ENCODE measurements around the gene TM4SF20. TPM values are rescaled to one million over a fixed set of nuclear protein-coding genes. Genes with fewer than 3 reads are reported as not detected.

The TM4SF20 gene
- total and polyA plus RNA-seq, 12 donors: not detected

GRCh38 chr2:227395556-227395955, 16.4 kb upstream of the TM4SF20 start:
- 72 to 74% methylated on average over 1 of the region's 1 CpG for WGBS, 2 donors
- no peak overlapping the region for H3K27ac ChIP-seq
- no peaks in the 10 kb centered on the region for H3K27me3 ChIP-seq
- no peak for DNase-seq
- no peaks in the 10 kb centered on the region for H3K9me3 ChIP-seq
- peaks cover 0 to 10% (median 0%) of the 10 kb centered on the region in 9 donors for H3K4me1 ChIP-seq
- no peak for ATAC-seq
- intact Hi-C loops (cut with DNase I): no loop called here
- no peak for TF ChIP-seq CTCF (IDR thresholded peaks at IDR 0.05)
- no peaks in the 10 kb centered on the region for H3K36me3 ChIP-seq
- no peak overlapping the region for H3K4me3 ChIP-seq

- no peak for DNase-seq
- H3K4me1 ChIP-seq: peaks cover 0 to 10% (median 0%) of the 10 kb centered on the region in 9 donors
Observed at GRCh38 chr2:227394401-227394800, 15.3 kb upstream of the TM4SF20 start.

GRCh38 chr2:227390468-227391256, 11.6 kb upstream of the TM4SF20 start:
- DNase-seq (no peak), ATAC-seq (no peak)
- H3K36me3 ChIP-seq: no peaks in the 10 kb centered on the region
- peaks cover 0 to 3% (median 0%) of the 10 kb centered on the region in 9 donors for H3K4me1 ChIP-seq
- H3K27me3 ChIP-seq: no peaks in the 10 kb centered on the region
- TF ChIP-seq CTCF (IDR thresholded peaks at IDR 0.05): no peak
- no peak overlapping the region for H3K27ac ChIP-seq
- 82 to 84% methylated on average over 17 of the region's 17 CpGs for WGBS, 2 donors
- intact Hi-C loops (cut with DNase I): no loop called here
- no peak overlapping the region for H3K4me3 ChIP-seq
- H3K9me3 ChIP-seq: peaks cover 0 to 7% (median 0%) of the 10 kb centered on the region in 11 donors

More at GRCh38 chr2:227394401-227394800, 15.3 kb upstream of the TM4SF20 start:
- Histone ChIP-seq H3K36me3 (no peaks in the 10 kb centered on the region), H3K27ac (no peak overlapping the region), H3K9me3 (no peaks in the 10 kb centered on the region), H3K4me3 (no peak overlapping the region), H3K27me3 (no peaks in the 10 kb centered on the region)
- no peak for TF ChIP-seq CTCF (IDR thresholded peaks at IDR 0.05)
- intact Hi-C loops (cut with DNase I): no loop called here
- no peak for ATAC-seq
- 48 to 93% methylated on average over 2 of the region's 2 CpGs for WGBS, 2 donors

- no peaks in the 10 kb centered on the region for H3K36me3 ChIP-seq
- no peaks in the 10 kb centered on the region for H3K27me3 ChIP-seq
- no peak overlapping the region for H3K4me3 ChIP-seq
- peak overlapping the region in 1 of 10 donors; percentile 75 for H3K27ac ChIP-seq
- no peak for DNase-seq
- 93 to 97% methylated on average over 7 of the region's 7 CpGs for WGBS, 2 donors
- H3K9me3 ChIP-seq: peaks cover 0 to 7% (median 0%) of the 10 kb centered on the region in 11 donors
- intact Hi-C loops (cut with DNase I): no loop called here
- no peak for ATAC-seq
- no peak for TF ChIP-seq CTCF (IDR thresholded peaks at IDR 0.05)
- peaks cover 0 to 12% (median 0%) of the 10 kb centered on the region in 9 donors for H3K4me1 ChIP-seq
Observed at GRCh38 chr2:227389661-227390060, 10.6 kb upstream of the TM4SF20 start.

All from heart right ventricle (tissue), 16 donors.